ENCODE data around the gene PRR12.

Gene PRR12

GRCh38 chr19:49565261-49565660 lies 25.7 kb upstream of the PRR12 start:
- no peak for DNase-seq (ENCODE audit: low read depth)

DNA sequence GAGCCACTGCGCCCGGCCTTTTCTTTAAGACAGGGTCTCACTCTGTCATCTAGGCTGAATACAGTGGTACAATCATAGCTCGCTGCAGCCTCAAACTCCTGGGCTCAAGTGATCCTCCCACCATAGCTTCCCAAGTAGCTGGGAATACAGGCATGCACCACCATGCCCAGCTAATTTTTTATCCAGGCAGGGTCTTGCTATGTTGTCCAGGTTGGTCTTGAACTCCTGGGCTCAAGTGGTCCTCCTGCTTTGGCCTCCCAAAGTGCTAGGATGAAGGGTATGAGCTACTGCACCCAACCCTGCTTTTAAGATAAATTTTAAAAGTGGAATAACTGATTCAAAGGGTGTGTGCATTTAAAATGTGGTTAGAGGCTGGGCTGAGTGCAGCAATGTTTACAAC lies 24.7 kb upstream of the PRR12 start:
- no peak for DNase-seq (ENCODE audit: low read depth)

DNA sequence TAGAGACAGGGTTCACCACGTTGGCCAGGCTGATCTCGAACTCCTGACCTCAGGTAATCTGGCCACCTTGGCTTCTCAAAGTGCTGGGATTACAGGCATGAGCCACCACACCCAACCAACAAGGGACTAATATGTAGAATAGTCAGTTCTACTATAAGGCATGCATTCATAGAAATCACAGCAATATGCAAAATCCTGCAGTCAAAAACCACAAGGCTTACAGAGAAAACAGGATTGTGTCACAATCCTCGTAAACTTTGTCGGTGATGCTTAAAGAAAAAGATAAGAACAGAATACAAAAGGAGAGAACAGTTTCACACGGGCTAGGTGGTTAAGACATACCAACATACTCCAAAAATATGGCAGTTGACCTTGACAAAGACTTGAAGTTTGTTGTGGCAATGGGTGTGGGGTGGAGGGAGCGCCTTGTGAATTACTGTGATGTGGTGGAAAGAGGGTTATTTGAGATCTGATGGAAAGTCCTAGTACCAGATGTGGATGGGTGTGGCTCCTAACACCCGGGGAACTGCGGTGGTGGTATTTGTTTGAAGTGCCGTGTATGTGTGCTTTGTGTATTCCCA lies 23.0 kb upstream of the PRR12 start:
- DNase-seq (ENCODE audit: low read depth): peak; percentile 43

GRCh38 chr19:49570138-49570856 lies 20.7 kb upstream of the PRR12 start:
- DNase-seq (ENCODE audit: low read depth): no peak

DNA sequence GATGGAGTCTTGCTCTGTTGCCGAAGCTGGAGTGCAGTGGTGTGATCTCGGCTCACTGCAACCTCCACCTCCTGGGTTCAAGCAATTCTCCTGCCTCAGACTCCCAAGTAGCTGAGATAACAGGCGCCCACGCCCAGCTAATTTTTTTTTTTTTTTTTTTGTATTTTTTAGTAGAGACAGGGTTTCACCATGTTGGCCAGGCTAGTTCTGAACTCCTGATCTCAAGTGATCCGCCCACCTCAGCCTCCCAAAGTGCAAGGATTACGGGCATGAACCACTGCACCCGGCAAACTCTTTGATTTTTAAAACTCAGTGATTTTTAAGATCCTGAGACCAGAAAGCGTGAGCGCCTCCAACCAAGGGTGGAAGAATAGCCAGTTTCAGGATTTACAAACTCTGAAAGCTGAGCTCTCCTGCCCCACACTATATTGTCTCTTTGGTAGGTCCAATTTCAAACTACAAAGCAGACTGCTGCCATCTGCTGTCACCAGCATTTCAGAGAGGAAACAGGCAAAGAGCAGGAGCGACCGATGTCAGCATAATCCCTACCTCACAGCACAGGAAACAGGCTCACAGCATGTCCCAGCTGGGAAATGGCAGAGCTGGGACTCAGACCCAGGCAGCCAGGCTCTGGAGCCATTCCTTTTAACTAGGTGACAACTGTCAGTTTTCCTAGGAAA lies 19.8 kb upstream of the PRR12 start:
- no peak for DNase-seq (ENCODE audit: low read depth)

GRCh38 chr19:49573009-49573408 lies 18.0 kb upstream of the PRR12 start:
- DNase-seq (ENCODE audit: low read depth): no peak

DNA sequence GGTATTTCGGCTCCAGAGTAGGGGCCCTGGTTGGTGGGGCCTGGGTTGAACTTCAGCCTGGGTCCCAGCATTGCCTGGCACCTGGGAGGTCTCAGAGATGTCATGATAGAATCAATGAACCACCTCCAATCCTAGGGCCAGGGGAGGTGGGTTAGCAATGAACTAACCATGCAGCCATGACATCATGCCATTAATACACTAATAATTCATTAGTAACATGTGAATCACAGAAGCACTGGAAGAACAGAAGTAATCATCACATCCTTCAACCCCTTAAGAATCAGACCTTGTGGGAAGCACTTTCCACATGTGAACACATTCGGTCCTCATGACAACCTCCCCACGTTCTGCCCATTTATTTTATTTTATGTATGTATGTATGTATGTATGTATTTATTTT lies 17.6 kb upstream of the PRR12 start:
- DNase-seq (ENCODE audit: low read depth): no peak

- DNase-seq (ENCODE audit: low read depth): no peak
These were observed 16.7 kb upstream of the PRR12 start for GRCh38 chr19:49574206-49574755.

DNA sequence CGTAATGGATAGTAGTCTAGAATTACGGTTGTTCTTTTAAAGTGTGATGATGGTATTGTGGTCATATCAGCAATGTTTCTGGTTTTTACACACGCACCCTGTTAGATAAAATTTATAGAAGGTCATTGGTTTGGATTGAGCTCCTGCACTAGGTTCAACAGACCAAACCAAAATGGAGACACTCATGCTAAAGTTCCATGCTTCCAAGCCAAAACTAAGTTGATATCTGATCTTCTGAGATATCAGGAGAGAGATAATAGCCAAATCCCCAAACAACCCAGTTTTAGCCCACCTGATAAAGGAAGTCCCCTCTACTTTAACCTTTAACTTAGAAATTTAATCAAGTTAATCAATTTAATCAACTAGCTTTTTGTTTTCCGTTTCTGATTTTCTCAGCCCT lies 11.8 kb upstream of the PRR12 start:
- no peak for DNase-seq (ENCODE audit: low read depth)

- DNase-seq (ENCODE audit: low read depth): no peak
These were observed 11.1 kb upstream of the PRR12 start for GRCh38 chr19:49579947-49580263.

GRCh38 chr19:49580264-49581006 lies 10.5 kb upstream of the PRR12 start, which contains the start of gene NOSIP:
TSS of gene NOSIP (minus strand) at chr19:49580556. CDS start at chr19:49560691, 19,865 bp downstream.
- peak; percentile 92 for DNase-seq (ENCODE audit: low read depth)

DNA sequence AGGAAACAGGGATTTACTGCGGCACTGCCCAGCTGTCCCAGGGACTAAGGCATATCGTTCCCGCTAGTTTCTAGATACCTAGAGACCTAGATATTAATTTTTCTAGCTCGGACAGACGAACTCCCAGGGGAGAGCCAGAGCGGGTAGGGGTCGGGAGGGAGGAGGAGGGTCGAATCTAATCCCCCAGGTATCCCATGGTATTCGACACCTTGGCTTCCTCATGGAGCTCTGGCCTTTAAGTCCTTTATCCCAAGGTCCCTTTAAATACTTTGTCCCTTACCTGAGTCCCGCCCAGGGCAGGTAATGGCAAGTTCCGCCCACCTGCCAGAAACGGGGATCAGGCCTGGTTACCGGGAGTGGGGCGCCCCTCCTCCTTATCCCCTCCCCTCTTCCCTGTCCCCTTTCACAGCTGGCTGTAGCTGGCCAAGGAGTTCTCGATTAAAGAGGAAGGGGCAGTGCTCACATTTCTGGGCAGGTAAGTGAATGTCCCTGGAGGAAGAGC lies 9.9 kb upstream of the PRR12 start, which contains the start of gene PRRG2:
PRRG2 (plus strand) TSS at position 310 of the 502 bp plus-strand sequence. CDS start 1,904 bp downstream, outside the sequence.
- DNase-seq (ENCODE audit: low read depth): no peak

- DNase-seq (ENCODE audit: low read depth): no peak
These were observed 7.7 kb upstream of the PRR12 start for GRCh38 chr19:49583239-49583638.

DNA sequence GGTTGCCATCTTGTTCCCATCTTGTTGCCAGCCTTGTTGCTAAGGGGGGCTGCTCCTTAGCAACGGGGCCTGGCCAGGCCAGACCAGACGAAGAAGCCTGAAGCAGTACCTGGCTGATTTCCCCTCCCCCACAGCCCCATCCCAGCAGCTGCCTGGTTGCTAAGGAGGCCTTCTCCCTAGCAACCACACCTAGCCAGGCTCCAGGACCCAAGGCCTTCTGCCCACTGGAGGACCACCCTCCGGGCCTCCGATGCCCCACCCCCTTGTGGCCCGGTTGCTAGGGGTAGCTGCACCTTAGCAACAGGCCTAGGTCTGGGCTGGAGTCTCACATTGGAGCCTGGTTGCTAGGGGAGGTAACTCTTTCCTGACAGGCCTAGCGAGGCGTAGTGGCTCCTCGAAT lies 6.0 kb upstream of the PRR12 start:
- DNase-seq (ENCODE audit: low read depth): no peak

GRCh38 chr19:49587227-49587626 lies 3.8 kb upstream of the PRR12 start:
- no peak for DNase-seq (ENCODE audit: low read depth)

DNA sequence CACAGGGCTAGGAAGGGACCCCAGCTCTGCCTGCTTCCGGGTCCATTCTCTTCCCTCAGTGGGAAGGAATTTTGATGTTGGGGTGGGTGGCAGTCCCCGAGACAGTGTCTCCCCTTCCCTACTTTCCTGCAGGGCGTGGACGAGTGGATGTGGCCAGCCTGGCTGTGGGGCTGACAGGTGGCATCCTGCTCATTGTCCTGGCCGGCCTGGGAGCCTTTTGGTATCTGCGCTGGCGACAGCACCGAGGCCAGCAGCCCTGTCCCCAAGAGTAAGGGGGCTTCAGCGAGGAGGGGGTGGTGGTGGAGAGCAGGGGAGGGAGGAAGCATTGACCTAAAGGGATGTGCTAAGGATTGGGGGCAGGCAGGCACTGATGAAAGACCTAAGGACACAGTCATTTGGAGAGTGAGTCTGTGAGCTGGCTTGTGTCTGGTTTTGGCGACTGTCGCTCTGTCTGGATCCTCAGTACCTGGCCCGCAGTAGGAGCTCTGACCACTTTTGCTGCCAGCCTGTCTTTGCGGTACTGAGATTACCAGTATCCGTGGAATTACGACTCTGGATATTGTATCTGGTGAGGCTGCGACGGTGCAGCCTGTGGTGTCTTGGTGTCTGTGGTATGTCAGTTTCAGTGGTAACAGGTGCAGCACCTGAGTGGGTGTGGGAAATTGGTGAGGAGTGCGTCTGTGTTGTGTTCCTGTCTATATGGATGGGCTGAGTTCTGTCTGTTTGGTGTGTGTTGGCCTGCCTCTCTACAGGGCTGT lies 2.4 kb upstream of the PRR12 start:
- no peak for DNase-seq (ENCODE audit: low read depth)

- no peak for DNase-seq (ENCODE audit: low read depth)
These were observed 1.5 kb upstream of the PRR12 start for GRCh38 chr19:49589502-49589905.

GRCh38 chr19:49590071-49590970 lies 661 bp upstream of the PRR12 start:
- DNase-seq (ENCODE audit: low read depth): peak; percentile 82

DNA sequence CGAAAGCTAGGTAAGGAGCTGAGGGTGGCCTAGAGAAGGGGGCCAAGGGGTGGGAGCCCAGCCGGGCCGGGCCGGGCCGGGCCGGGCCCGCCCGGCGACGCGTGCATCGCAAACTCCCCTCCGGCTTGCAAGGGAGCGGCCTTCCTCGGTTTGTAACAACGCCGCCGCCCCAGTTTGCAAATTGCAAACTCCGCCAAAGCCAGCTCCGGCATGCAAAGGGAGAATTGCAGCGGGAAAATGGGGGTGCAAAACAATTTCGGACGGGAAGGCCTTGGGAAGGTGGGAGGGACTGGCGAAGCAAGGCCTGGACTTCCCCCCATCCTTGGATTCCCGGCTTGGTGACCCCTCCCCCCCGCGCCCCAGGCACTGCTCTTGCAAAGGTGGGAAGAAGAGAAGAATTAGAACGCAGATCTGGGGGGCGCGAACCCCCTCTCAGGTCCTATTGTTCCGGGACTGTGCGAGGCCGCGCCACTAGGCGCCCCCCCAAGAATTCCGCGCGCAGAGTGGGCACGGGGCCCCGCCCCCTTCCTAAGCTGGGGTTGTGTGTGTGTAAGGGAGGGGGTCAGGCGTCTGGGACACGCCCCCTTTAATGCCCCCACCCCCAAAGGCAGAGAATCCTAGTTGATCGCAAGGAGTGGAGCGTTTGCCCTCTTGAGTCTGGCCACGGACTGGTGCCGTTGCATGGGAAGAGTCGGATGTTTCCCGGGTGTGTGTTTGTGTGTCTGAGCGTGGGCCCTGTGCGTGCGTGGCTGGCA lies 926 bp downstream of the PRR12 start:
- no peak for DNase-seq (ENCODE audit: low read depth)
